Muscle of back (tissue), 11 donors: ENCODE measurements around the gene EXOC4. TPM values are rescaled to one million over a fixed set of nuclear protein-coding genes. Genes with fewer than 3 reads are reported as not detected.

Experiments used
- DNase-seq, 3 donors: peaks; one replicate each; pipeline versions ENCODE4 v3.0.0 to v3.0.0-alpha.2; 2013
- polyA plus RNA-seq, 10 donors: library from polyadenylated mRNA; unstranded; fragments of 120-200 nt; gene quantifications; one replicate each; pipeline ENCODE4 v1.2.1, GENCODE V29; 2013; ENCODE audit not compliant: insufficient read length in 10 of 10

The EXOC4 gene
- polyA plus RNA-seq, 10 donors = 42.2 to 74.5 (median 57.6) TPM

GRCh38 chr7:133919810-133920209, 666.9 kb downstream of the EXOC4 start:
- no peak for DNase-seq

- no peak for DNase-seq
Measured at GRCh38 chr7:133921635-133922182, 668.8 kb downstream of the EXOC4 start.

- DNase-seq = no peak
Measured at GRCh38 chr7:133923974-133924373, 671.1 kb downstream of the EXOC4 start.

- DNase-seq = no peak
Measured at GRCh38 chr7:133931053-133931452, 678.2 kb downstream of the EXOC4 start.

GRCh38 chr7:133932591-133932990, 679.7 kb downstream of the EXOC4 start:
- DNase-seq = no peak

GRCh38 chr7:133934262-133934976, 681.5 kb downstream of the EXOC4 start:
- DNase-seq = no peak

GRCh38 chr7:133934977-133935330, 682.1 kb downstream of the EXOC4 start:
- no peak for DNase-seq

GRCh38 chr7:133936074-133936473, 683.2 kb downstream of the EXOC4 start:
- no peak for DNase-seq

GRCh38 chr7:133937786-133938185, 684.9 kb downstream of the EXOC4 start:
- DNase-seq = no peak

- DNase-seq = no peak
Measured at GRCh38 chr7:133940368-133940767, 687.5 kb downstream of the EXOC4 start.

- DNase-seq = peak in 1 of 3 donors; percentile 42
Measured at GRCh38 chr7:133941496-133941895, 688.6 kb downstream of the EXOC4 start.

GRCh38 chr7:133945497-133945896, 692.6 kb downstream of the EXOC4 start:
- DNase-seq = no peak

- no peak for DNase-seq
Measured at GRCh38 chr7:133947458-133948254, 694.8 kb downstream of the EXOC4 start.

GRCh38 chr7:133948588-133948987, 695.7 kb downstream of the EXOC4 start:
- DNase-seq = no peak

GRCh38 chr7:133950855-133951254, 698.0 kb downstream of the EXOC4 start:
- DNase-seq = no peak

GRCh38 chr7:133955208-133955607, 702.3 kb downstream of the EXOC4 start:
- no peak for DNase-seq

GRCh38 chr7:133957845-133958244, 705.0 kb downstream of the EXOC4 start:
- no peak for DNase-seq

- no peak for DNase-seq
Measured at GRCh38 chr7:133958822-133959221, 705.9 kb downstream of the EXOC4 start.

- DNase-seq = no peak
Measured at GRCh38 chr7:133959505-133959904, 706.6 kb downstream of the EXOC4 start.

- DNase-seq = no peak
Measured at GRCh38 chr7:133961724-133962123, 708.8 kb downstream of the EXOC4 start.

GRCh38 chr7:133962646-133963045, 709.8 kb downstream of the EXOC4 start:
- DNase-seq = no peak

GRCh38 chr7:133963629-133964028, 710.8 kb downstream of the EXOC4 start:
- DNase-seq = no peak

- DNase-seq = no peak
Measured at GRCh38 chr7:133971625-133972024, 718.7 kb downstream of the EXOC4 start.
